HCT116 (cell line): Measurements from ENCODE around the gene GRIP1. TPM values are rescaled to one million over a fixed set of nuclear protein-coding genes. Genes with fewer than 3 reads are reported as not detected.

ENCODE experiments used
- ATAC-seq: fragments of 200-7000 bp; cut with Tn5 transposase; 2 replicates; pipeline ENCODE4 v1.9.1; 2020; ENCODE audit warnings: mild to moderate bottlenecking, moderate library complexity
- BruUV-seq: library from RNA; stranded (reverse); fragments of 400-500 nt; replicated peaks from 2 replicates; lab custom pipeline; 2021; lab: Mats Ljungman, UMichigan
- CTCF ChIA-PET: fragments of 300-600 bp; sonication (Branson Sonifier 250); formaldehyde crosslinking; loops from one replicate; lab custom pipeline; 2021; ENCODE audit warnings: antibody characterized with exemption; lab: Charles Lee
- POLR2A ChIA-PET: fragments of 300-600, 350-600 bp; sonication (Branson Sonifier 250); formaldehyde crosslinking; loops from one replicate; lab custom pipeline; 2021; ENCODE audit warnings: antibody characterized with exemption; lab: Charles Lee
- RAD21 ChIA-PET, 2 experiments: fragments of 300-600 bp; sonication (Branson Sonifier 250); formaldehyde crosslinking; loops; one replicate each; lab custom pipeline; 2023; ENCODE audit warnings: low total read pairs in 2 of 2; ENCODE audit not compliant: uncharacterized antibody in 2 of 2, unreplicated experiment in 2 of 2, low non-redundant PET in 1 of 2; lab: Charles Lee
- DNase-seq: peaks from one replicate; pipeline ENCODE4 v3.0.0-alpha.2; 2010; ENCODE audit warnings: low read depth, low spot score
- H2AFZ ChIP-seq: fragments of 200-600 bp; shearing (Covaris generic), sonication (generic); 2 replicates; pipeline ENCODE4 v1.6.1; 2017; ENCODE audit warnings: low read depth, mixed run types, mixed read lengths, antibody characterized with exemption, low read length; ENCODE audit not compliant: poor library complexity, severe bottlenecking
- H3K27ac ChIP-seq: 2 replicates; pipeline ENCODE4 v1.5.1; 2012; ENCODE audit warnings: low read depth, low read length
- H3K27me3 ChIP-seq: fragments of 200-600 bp; sonication (generic); 2 replicates; pipeline ENCODE4 v1.6.1; 2016; ENCODE audit warnings: mixed run types, low read length, mixed read lengths; ENCODE audit not compliant: insufficient read depth
- H3K36me3 ChIP-seq, 2 experiments: fragments of 200-500 bp in 1 of 2; fragments of 200-600 bp in 1 of 2; sonication (Bioruptor generic) in 1 of 2; sonication (generic) in 1 of 2; 2 replicates each; pipeline versions ENCODE4 v1.5.1 to v1.6.1; 2014 to 2016; ENCODE audit warnings: low read length in 2 of 2, inconsistent platforms in 1 of 2, mixed read lengths in 1 of 2, mixed run types in 1 of 2; ENCODE audit not compliant: insufficient read depth in 2 of 2, control insufficient read depth in 1 of 2
- H3K4me1 ChIP-seq, 2 experiments: fragments of 200-600 bp in 1 of 2; sonication (generic) in 1 of 2; 2 replicates each; pipeline versions ENCODE4 v1.5.1 to v1.6.1; 2012 to 2017; ENCODE audit warnings: low read length in 2 of 2, inconsistent platforms in 1 of 2, mild to moderate bottlenecking in 1 of 2, mixed read lengths in 1 of 2, mixed run types in 1 of 2, moderate library complexity in 1 of 2; ENCODE audit not compliant: insufficient read depth in 2 of 2, control insufficient read depth in 1 of 2
- H3K4me2 ChIP-seq: fragments of 200-600 bp; sonication (generic); 2 replicates; pipeline ENCODE4 v1.6.1; 2017; ENCODE audit warnings: mixed run types, low read length, mixed read lengths
- H3K4me3 ChIP-seq, 2 experiments: fragments of 200-600 bp in 1 of 2; sonication (generic) in 1 of 2; replicated peaks in 1 of 2; 2 replicates each; pipeline ENCODE4 v1.5.1; 2011 to 2016; ENCODE audit warnings: low read length in 2 of 2, control low read depth in 1 of 2, low read depth in 1 of 2, mild to moderate bottlenecking in 1 of 2, mixed read lengths in 1 of 2, mixed run types in 1 of 2
- H3K79me2 ChIP-seq: fragments of 200-600 bp; sonication (generic); 2 replicates; pipeline ENCODE4 v1.6.1; 2017; ENCODE audit warnings: mild to moderate bottlenecking, mixed run types, low read length, moderate library complexity, mixed read lengths; ENCODE audit not compliant: insufficient read depth
- H3K9ac ChIP-seq: fragments of 200-600 bp; sonication (generic); 2 replicates; pipeline ENCODE4 v1.6.1; 2016; ENCODE audit warnings: low read length, mixed read lengths
- H3K9me2 ChIP-seq: fragments of 200-600 bp; sonication (generic), shearing (Covaris generic); 2 replicates; pipeline ENCODE4 v1.6.1; 2017; ENCODE audit warnings: mixed run types, mild to moderate bottlenecking, moderate library complexity; ENCODE audit not compliant: insufficient read depth
- H3K9me3 ChIP-seq, 2 experiments: fragments of 200-500 bp in 1 of 2; fragments of 200-600 bp in 1 of 2; sonication (Bioruptor generic) in 1 of 2; sonication (generic) in 1 of 2; 2 replicates each; pipeline ENCODE4 v1.6.1; 2014 to 2017; ENCODE audit warnings: low read length in 2 of 2, mixed read lengths in 2 of 2, inconsistent platforms in 1 of 2, low read depth in 1 of 2, mild to moderate bottlenecking in 1 of 2, mixed run types in 1 of 2, moderate library complexity in 1 of 2; ENCODE audit not compliant: control insufficient read depth in 1 of 2, insufficient read depth in 1 of 2
- H4K20me1 ChIP-seq: fragments of 200-600 bp; sonication (generic), shearing (Covaris generic); 2 replicates; pipeline ENCODE4 v1.6.1; 2017; ENCODE audit warnings: mixed run types, mild to moderate bottlenecking, moderate library complexity; ENCODE audit not compliant: insufficient read depth
- ATF3 ChIP-seq: IDR thresholded peaks from 2 replicates; pipeline ENCODE4 v1.6.1; 2012
- CEBPB ChIP-seq: IDR thresholded peaks from 2 replicates; pipeline ENCODE4 v1.6.1; 2012; ENCODE audit warnings: low read depth
- CTCF ChIP-seq, 3 experiments: fragments of 200-600 bp in 1 of 3; sonication (generic) in 1 of 3; IDR thresholded peaks in 2 of 3; conservative IDR thresholded peaks in 1 of 3; 2 replicates each; pipeline ENCODE4 v1.5.1; 2012 to 2017; ENCODE audit warnings: low read depth in 2 of 3, low read length in 2 of 3, antibody characterized with exemption in 1 of 3, borderline replicate concordance in 1 of 3, control low read depth in 1 of 3, mild to moderate bottlenecking in 1 of 3, mixed read lengths in 1 of 3, mixed run types in 1 of 3, moderate library complexity in 1 of 3; ENCODE audit not compliant: insufficient read depth in 1 of 3
- EGR1 ChIP-seq: IDR thresholded peaks from 2 replicates; pipeline ENCODE4 v1.6.1; 2012; ENCODE audit warnings: low read depth
- ELF1 ChIP-seq: IDR thresholded peaks from 2 replicates; pipeline ENCODE4 v1.6.1; 2012; ENCODE audit warnings: low read depth, borderline replicate concordance
- EZH2phosphoT487 ChIP-seq: fragments of 200-600 bp; IDR thresholded peaks from 2 replicates; pipeline ENCODE4 v1.6.1; 2018; ENCODE audit warnings: antibody characterized with exemption, borderline replicate concordance
- FOSL1 ChIP-seq: IDR thresholded peaks from 2 replicates; pipeline ENCODE4 v1.6.1; 2012; ENCODE audit warnings: low read depth
- POLR2AphosphoS5 ChIP-seq: IDR thresholded peaks from 2 replicates; pipeline ENCODE4 v1.6.1; 2011; ENCODE audit warnings: mild to moderate bottlenecking, low read depth, low read length, moderate library complexity
- RAD21 ChIP-seq: IDR thresholded peaks from 2 replicates; pipeline ENCODE4 v1.6.1; 2012; ENCODE audit warnings: low read depth, mild to moderate bottlenecking
- REST ChIP-seq: IDR thresholded peaks from 2 replicates; pipeline ENCODE4 v1.6.1; 2012; ENCODE audit warnings: low read depth
- SRF ChIP-seq: IDR thresholded peaks from 2 replicates; pipeline ENCODE4 v1.6.1; 2012; ENCODE audit warnings: low read depth
- TCF7L2 ChIP-seq: IDR thresholded peaks from 2 replicates; pipeline ENCODE4 v1.7.0; 2011; ENCODE audit warnings: borderline replicate concordance, inconsistent platforms; ENCODE audit not compliant: insufficient read depth, insufficient read length; ENCODE audit errors: extremely low read depth
- YY1 ChIP-seq: IDR thresholded peaks from 2 replicates; pipeline ENCODE4 v1.6.1; 2011; ENCODE audit warnings: low read length, low read depth, moderate library complexity, mild to moderate bottlenecking; ENCODE audit not compliant: insufficient replicate concordance; ENCODE audit errors: extremely low read depth
- ZFX ChIP-seq: fragments of 450-650 bp; IDR thresholded peaks from 2 replicates; pipeline ENCODE4 v1.6.1; 2017
- ZNF274 ChIP-seq: fragments of 200-500 bp; sonication (Bioruptor generic); IDR thresholded peaks from 2 replicates; pipeline ENCODE4 v1.6.1; 2014; ENCODE audit warnings: mild to moderate bottlenecking, low read depth, low read length, inconsistent platforms
- intact Hi-C: fragments of 100-400 bp; cut with micrococcal nuclease; formaldehyde crosslinking; loops from 2 replicates; pipeline ENCODE4 v1.10.0; 2022
- total RNA-seq: library from RNA; stranded (reverse); gene quantifications from one replicate; pipeline ENCODE4 v1.2.1, GENCODE V29; 2021; ENCODE audit not compliant: unreplicated experiment

The GRIP1 gene
- total RNA-seq, 1 experiment from 2014 or later: not detected

- DNase-seq (no peak), ATAC-seq (no peak)
- Histone ChIP-seq H3K9ac (no peak overlapping the region), H4K20me1 (no peaks in the 10 kb centered on the region), H3K36me3 (no peaks in the 10 kb centered on the region), H2AFZ (no peak overlapping the region), H3K4me1 (peaks cover 0 to 4% of the 10 kb centered on the region in 2 experiments; a peak in 1 of 4 replicates), H3K27ac (no peak overlapping the region), H3K9me2 (no peaks in the 10 kb centered on the region), H3K79me2 (no peaks in the 10 kb centered on the region), H3K4me2 (no peak overlapping the region), H3K9me3 (no peaks in the 10 kb centered on the region), H3K4me3 (no peak overlapping the region), H3K27me3 (peaks cover 41% of the 10 kb centered on the region; the same call in 1 of the 2 replicates)
- ChIA-PET RAD21 (no interaction called here), POLR2A (no interaction called here), CTCF (no interaction called here)
- TF ChIP-seq EGR1 (no peak), ZNF274 (no peak), CTCF (IDR thresholded peaks at IDR 0.05 in 2 of 3, conservative IDR thresholded peaks at IDR 0.05 in 1 of 3; ENCODE audit: borderline replicate concordance in 1 of 3, insufficient read depth in 1 of 3, low read depth in 2 of 3, low read length in 2 of 3) (no peak), FOSL1 (no peak), YY1 (no peak), ATF3 (no peak), ZFX (no peak), ELF1 (no peak), CEBPB (no peak), EZH2phosphoT487 (no peak), POLR2AphosphoS5 (no peak), SRF (no peak), TCF7L2 (no peak), RAD21 (no peak), REST (no peak)
- intact Hi-C loops: loop anchor here (10.0 kb wide), 1 partner anchor 501 kb away; no protein-coding TSS in a partner anchor
- BruUV-seq: no TSS peak
These were observed 162.7 kb downstream of the GRIP1 start for GRCh38 chr12:66516133-66516532.
